Testis (tissue), 3 donors: ENCODE measurements around the gene KCNJ1. TPM values are rescaled to one million over a fixed set of nuclear protein-coding genes. Genes with fewer than 3 reads are reported as not detected.

Experiments
- DNase-seq: peaks from one replicate; pipeline ENCODE4 v3.0.0-alpha.2; 2019
- H3K27ac ChIP-seq, 2 donors: fragments of 200-600 bp; sonication (generic); one replicate each; pipeline ENCODE4 v1.5.1; 2019
- H3K27me3 ChIP-seq: fragments of 200-600 bp; sonication (generic); one replicate; pipeline ENCODE4 v1.5.1; 2019
- H3K36me3 ChIP-seq: fragments of 200-600 bp; sonication (generic); one replicate; pipeline ENCODE4 v1.5.1; 2017; ENCODE audit warnings: low read depth; ENCODE audit errors: missing control alignments
- H3K4me1 ChIP-seq: fragments of 200-600 bp; sonication (generic); one replicate; pipeline ENCODE4 v1.5.1; 2019
- H3K4me3 ChIP-seq, 2 donors: fragments of 200-600 bp; sonication (generic); one replicate each; pipeline ENCODE4 v1.5.1; 2017 to 2019
- H3K9me3 ChIP-seq: fragments of 200-600 bp; sonication (generic); one replicate; pipeline ENCODE4 v1.5.1; 2017
- POLR2A ChIP-seq: fragments of 450-650 bp; IDR thresholded peaks from one replicate; pipeline ENCODE4 v1.6.1; 2017; ENCODE audit warnings: antibody characterized with exemption, mild to moderate bottlenecking, moderate library complexity
- WGBS, 2 donors: methylation state at CpG; one replicate each; pipeline ENCODE4 v1.1.5; 2018; 5-methylcytosine and 5-hydroxymethylcytosine counted together
- intact Hi-C: fragments of 100-400 bp; cut with DNase I; formaldehyde crosslinking; loops from one replicate; pipeline ENCODE4 v1.15.1; 2023; ENCODE audit warnings: low total_unique reads
- polyA plus RNA-seq: library from polyadenylated mRNA; stranded (reverse); fragments of 350-450 nt; fragmentation: Illumina TruSeq; extraction: RNeasy Lipid Tissue Mini Kit (QIAGEN cat#74804); gene quantifications from one replicate; pipeline ENCODE4 v1.2.3, GENCODE V29; 2014; ENCODE audit warnings: low read depth, low replicate concordance; ENCODE audit not compliant: insufficient read depth
- total RNA-seq, 2 donors: library from RNA; depleted of rRNA; stranded (reverse); fragments of >200 nt; gene quantifications; one replicate each; pipeline ENCODE4 v1.2.3, GENCODE V29; 2016
- TF ChIP-seq, protein P1 (sequence below), 3 experiments: fragments of 450-650 bp in 2 of 3; fragments of 200-600 bp in 1 of 3; sonication (generic) in 1 of 3; IDR thresholded peaks; one replicate each; pipeline ENCODE4 v1.5.1; 2016 to 2019; ENCODE audit warnings: antibody characterized with exemption in 3 of 3, mild to moderate bottlenecking in 2 of 3, moderate library complexity in 1 of 3

KCNJ1 gene
- total and polyA plus RNA-seq, 3 donors from 2014 or later: 0.12 to 0.24 (median 0.16) TPM

DNA sequence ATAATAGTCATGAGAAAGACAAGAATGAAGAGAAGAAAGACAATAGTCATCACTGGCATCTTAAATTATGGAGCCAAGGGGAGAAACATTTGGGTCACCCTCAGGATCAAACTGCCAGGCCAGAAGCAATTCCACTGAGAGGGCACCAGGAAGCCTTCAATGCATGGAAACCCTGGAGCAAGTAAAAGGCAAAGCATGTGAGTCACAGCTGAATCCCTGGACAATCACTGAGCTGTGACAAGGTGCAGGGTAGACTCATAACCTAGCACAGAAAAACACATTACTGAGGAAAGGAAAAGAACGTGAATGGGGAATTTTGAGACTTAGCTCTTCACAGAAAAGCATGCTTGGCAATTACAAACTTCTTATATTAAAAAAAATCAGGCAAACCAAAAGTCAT is 1.6 kb downstream of the KCNJ1 start:
- H3K36me3 ChIP-seq: no peaks in the 10 kb centered on the region
- H3K4me1 ChIP-seq: no peaks in the 10 kb centered on the region
- intact Hi-C loops: no loop called here
- WGBS, 2 donors: 92 to 100% methylated on average over 1 of the region's 1 CpG
- no peaks in the 10 kb centered on the region for H3K27me3 ChIP-seq
- H3K9me3 ChIP-seq: no peaks in the 10 kb centered on the region
- no peak for TF ChIP-seq POLR2A
- TF ChIP-seq, protein P1, sequence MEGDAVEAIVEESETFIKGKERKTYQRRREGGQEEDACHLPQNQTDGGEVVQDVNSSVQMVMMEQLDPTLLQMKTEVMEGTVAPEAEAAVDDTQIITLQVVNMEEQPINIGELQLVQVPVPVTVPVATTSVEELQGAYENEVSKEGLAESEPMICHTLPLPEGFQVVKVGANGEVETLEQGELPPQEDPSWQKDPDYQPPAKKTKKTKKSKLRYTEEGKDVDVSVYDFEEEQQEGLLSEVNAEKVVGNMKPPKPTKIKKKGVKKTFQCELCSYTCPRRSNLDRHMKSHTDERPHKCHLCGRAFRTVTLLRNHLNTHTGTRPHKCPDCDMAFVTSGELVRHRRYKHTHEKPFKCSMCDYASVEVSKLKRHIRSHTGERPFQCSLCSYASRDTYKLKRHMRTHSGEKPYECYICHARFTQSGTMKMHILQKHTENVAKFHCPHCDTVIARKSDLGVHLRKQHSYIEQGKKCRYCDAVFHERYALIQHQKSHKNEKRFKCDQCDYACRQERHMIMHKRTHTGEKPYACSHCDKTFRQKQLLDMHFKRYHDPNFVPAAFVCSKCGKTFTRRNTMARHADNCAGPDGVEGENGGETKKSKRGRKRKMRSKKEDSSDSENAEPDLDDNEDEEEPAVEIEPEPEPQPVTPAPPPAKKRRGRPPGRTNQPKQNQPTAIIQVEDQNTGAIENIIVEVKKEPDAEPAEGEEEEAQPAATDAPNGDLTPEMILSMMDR (IDR thresholded peaks at IDR 0.05): no peak
- no peak for DNase-seq
- H3K4me3 ChIP-seq: no peak overlapping the region
- H3K27ac ChIP-seq: no peak overlapping the region

DNA sequence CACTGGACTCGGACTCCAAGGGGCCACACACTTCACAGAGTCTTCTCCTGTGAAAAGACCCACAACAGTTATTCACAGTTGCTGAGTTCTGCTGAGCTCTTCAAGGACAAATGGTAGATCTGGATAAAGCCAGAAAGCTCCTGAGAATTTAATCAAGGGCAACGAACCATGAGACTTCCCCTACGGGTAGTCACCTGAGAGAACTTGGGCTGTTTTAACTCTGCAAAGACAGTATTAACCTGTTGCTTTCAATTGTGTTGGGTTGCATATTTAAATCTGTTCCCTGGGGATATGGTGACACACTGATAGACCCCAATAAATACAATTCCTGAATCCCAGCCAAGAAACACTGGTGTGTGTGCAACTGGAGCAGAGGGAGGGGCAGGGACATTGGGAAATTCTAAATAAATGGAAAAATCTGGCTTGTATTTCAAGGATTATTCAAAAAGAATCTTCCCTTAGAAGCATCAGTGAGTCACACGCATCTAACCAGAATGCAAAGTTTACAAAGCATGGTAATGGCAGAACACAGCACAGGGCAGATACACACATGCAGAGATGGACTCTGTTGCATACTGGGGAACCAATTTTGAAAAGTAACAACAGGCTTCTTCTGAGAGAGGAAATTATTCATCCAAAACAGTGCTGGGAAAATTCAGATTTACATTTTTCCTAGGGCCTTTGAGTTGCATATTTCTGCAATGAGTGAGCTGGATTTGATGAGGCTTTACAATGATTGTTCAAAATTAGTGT is 4.0 kb downstream of the KCNJ1 start:
- 31 to 34% methylated on average over 4 of the region's 4 CpGs for WGBS, 2 donors
- TF ChIP-seq, protein P1 (IDR thresholded peaks at IDR 0.05): no peak
- TF ChIP-seq POLR2A: no peak
- Histone ChIP-seq H3K4me3 (no peak overlapping the region), H3K27ac (no peak overlapping the region), H3K9me3 (no peaks in the 10 kb centered on the region), H3K36me3 (no peaks in the 10 kb centered on the region), H3K4me1 (no peaks in the 10 kb centered on the region), H3K27me3 (no peaks in the 10 kb centered on the region)
- intact Hi-C loops: no loop called here
- no peak for DNase-seq

GRCh38 chr11:128862406-128862805 is 4.7 kb downstream of the KCNJ1 start:
- Histone ChIP-seq H3K36me3 (no peaks in the 10 kb centered on the region), H3K4me3 (no peak overlapping the region), H3K27me3 (no peaks in the 10 kb centered on the region), H3K4me1 (no peaks in the 10 kb centered on the region), H3K9me3 (no peaks in the 10 kb centered on the region), H3K27ac (no peak overlapping the region)
- TF ChIP-seq, protein P1 (IDR thresholded peaks at IDR 0.05): no peak
- no peak for TF ChIP-seq POLR2A
- WGBS, 2 donors: 83 to 94% methylated on average over 6 to 9 of the region's 9 CpGs
- DNase-seq: no peak
- intact Hi-C loops: no loop called here

DNA sequence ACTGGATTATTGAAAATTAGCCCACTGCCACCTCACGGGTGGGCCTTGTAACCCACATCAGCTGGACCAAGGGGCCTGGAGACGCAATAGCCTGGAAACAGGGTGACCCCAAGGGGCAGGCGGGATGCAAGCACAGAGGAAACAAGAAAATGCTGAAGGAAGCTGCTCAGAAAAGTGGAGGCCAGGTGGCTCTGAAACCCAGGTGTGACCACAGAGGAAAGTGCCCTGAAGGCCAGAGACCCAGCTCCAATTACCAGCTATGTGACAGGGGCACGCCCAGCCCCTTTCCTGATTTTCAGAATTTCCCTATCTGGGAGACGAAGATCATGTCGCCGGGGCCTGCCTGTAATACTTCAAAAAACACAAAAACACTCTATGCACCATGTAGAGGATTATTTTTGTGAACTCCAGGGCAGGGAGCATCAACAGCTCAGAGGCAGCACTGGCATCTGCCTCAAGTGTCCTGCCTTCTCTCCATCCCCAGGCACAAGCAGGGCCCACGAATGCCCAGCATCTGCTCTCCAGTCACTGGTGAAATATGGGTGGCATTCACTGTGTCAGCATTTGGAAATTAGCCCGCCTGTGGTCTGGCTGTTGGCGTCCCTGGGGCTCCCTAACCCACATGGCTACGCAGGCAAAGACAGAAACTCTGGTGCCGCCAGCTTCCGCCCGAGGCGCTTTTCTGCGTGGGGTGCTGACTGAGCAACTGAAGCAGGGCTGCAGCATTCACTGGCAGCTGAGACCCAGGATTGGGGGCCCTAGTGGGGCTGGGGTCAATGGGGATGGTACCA is 6.3 kb downstream of the KCNJ1 start:
- Histone ChIP-seq H3K4me1 (no peaks in the 10 kb centered on the region), H3K36me3 (no peaks in the 10 kb centered on the region), H3K27ac (no peak overlapping the region), H3K27me3 (no peaks in the 10 kb centered on the region), H3K4me3 (no peak overlapping the region), H3K9me3 (no peaks in the 10 kb centered on the region)
- WGBS, 2 donors: 69 to 72% methylated on average over 9 to 15 of the region's 16 CpGs
- no peak for DNase-seq
- intact Hi-C loops: no loop called here
- no peak for TF ChIP-seq POLR2A
- TF ChIP-seq, protein P1 (IDR thresholded peaks at IDR 0.05): no peak
